Astrocyte (in vitro differentiated cells and primary cell): Measurements from ENCODE around the gene LARGE1. TPM values are rescaled to one million over a fixed set of nuclear protein-coding genes. Genes with fewer than 3 reads are reported as not detected.
A peak's percentile ranks its signal among the peaks of the same experiment; 100 is the strongest.

Source experiments
- DNase-seq: peaks from one replicate; pipeline ENCODE4 v3.0.0-alpha.2; 2010; ENCODE audit warnings: low read depth
- FAIRE-seq: peaks from 2 replicates; lab custom pipeline; 2011; peaks lifted over from hg19 to GRCh38; lab: Jason Lieb, UNC
- H2AFZ ChIP-seq: 2 replicates; pipeline ENCODE4 v1.6.0; 2012; ENCODE audit warnings: low read depth, low read length, inconsistent platforms
- H3K27ac ChIP-seq: 2 replicates; pipeline ENCODE4 v1.5.1; 2011; ENCODE audit warnings: low read depth, low read length, inconsistent platforms
- H3K27me3 ChIP-seq: 2 replicates; pipeline ENCODE4 v1.6.0; 2011; ENCODE audit warnings: low read length, inconsistent platforms; ENCODE audit not compliant: insufficient read depth
- H3K36me3 ChIP-seq: 2 replicates; pipeline ENCODE4 v1.5.1; 2011; ENCODE audit warnings: low read length, inconsistent platforms; ENCODE audit not compliant: insufficient read depth
- H3K4me1 ChIP-seq: 2 replicates; pipeline ENCODE4 v1.5.1; 2011; ENCODE audit warnings: low read length, inconsistent platforms; ENCODE audit not compliant: insufficient read depth
- H3K4me2 ChIP-seq: 2 replicates; pipeline ENCODE4 v1.6.0; 2012; ENCODE audit warnings: low read length, inconsistent platforms
- H3K4me3 ChIP-seq: 2 replicates; pipeline ENCODE4 v1.5.1; 2011; ENCODE audit warnings: low read depth, mild to moderate bottlenecking, low read length, inconsistent platforms; ENCODE audit not compliant: insufficient read depth
- H3K79me2 ChIP-seq: 2 replicates; pipeline ENCODE4 v1.6.0; 2012; ENCODE audit warnings: mild to moderate bottlenecking, low read length, inconsistent platforms; ENCODE audit not compliant: insufficient read depth
- H3K9ac ChIP-seq: 2 replicates; pipeline ENCODE4 v1.6.0; 2012; ENCODE audit warnings: mild to moderate bottlenecking, low read length, inconsistent platforms
- H3K9me3 ChIP-seq: 2 replicates; pipeline ENCODE4 v1.5.1; 2012; ENCODE audit warnings: low read depth, mild to moderate bottlenecking, low read length, inconsistent platforms; ENCODE audit not compliant: insufficient read depth
- H4K20me1 ChIP-seq: 2 replicates; pipeline ENCODE4 v1.6.0; 2012; ENCODE audit warnings: low read length, inconsistent platforms; ENCODE audit not compliant: insufficient read depth
- H3K27ac Mint-ChIP-seq: one replicate; pipeline ENCODE4 v1.8.0; 2021; ENCODE audit warnings: mild to moderate bottlenecking, mixed read lengths; ENCODE audit not compliant: unreplicated experiment
- H3K27me3 Mint-ChIP-seq: one replicate; pipeline ENCODE4 v1.8.0; 2021; ENCODE audit warnings: low read depth, mixed read lengths; ENCODE audit not compliant: unreplicated experiment
- H3K36me3 Mint-ChIP-seq: one replicate; pipeline ENCODE4 v1.8.0; 2021; ENCODE audit warnings: low read depth, mixed read lengths; ENCODE audit not compliant: unreplicated experiment
- H3K4me1 Mint-ChIP-seq: one replicate; pipeline ENCODE4 v1.8.0; 2021; ENCODE audit warnings: low read depth, mixed read lengths; ENCODE audit not compliant: unreplicated experiment
- H3K4me3 Mint-ChIP-seq: one replicate; pipeline ENCODE4 v1.8.0; 2021; ENCODE audit warnings: mild to moderate bottlenecking, moderate library complexity, mixed read lengths; ENCODE audit not compliant: unreplicated experiment
- H3K9me3 Mint-ChIP-seq: one replicate; pipeline ENCODE4 v1.8.0; 2021; ENCODE audit warnings: mild to moderate bottlenecking, mixed read lengths; ENCODE audit not compliant: unreplicated experiment
- CTCF ChIP-seq: IDR thresholded peaks from 2 replicates; pipeline ENCODE4 v1.5.1; 2011; ENCODE audit warnings: low read depth, mild to moderate bottlenecking, inconsistent platforms, low read length, moderate library complexity; ENCODE audit not compliant: insufficient read depth
- EZH2 ChIP-seq: IDR thresholded peaks from 2 replicates; pipeline ENCODE4 v1.6.1; 2012; ENCODE audit warnings: mild to moderate bottlenecking, low read length, inconsistent platforms; ENCODE audit not compliant: insufficient read depth
- total RNA-seq: library from RNA; stranded (reverse); gene quantifications from 2 replicates; pipeline ENCODE4 v1.2.1, GENCODE V29; 2021

The LARGE1 gene
- total RNA-seq, 1 donor from 2014 or later, result 92.6 TPM

GRCh38 chr22:33884829-33885228, 35.4 kb downstream of the LARGE1 start:
- Histone ChIP-seq H3K4me2 (no peak overlapping the region), H3K9ac (no peak overlapping the region), H3K36me3 (no peaks in the 10 kb centered on the region), H4K20me1 (peaks cover 40% of the 10 kb centered on the region), H3K4me3 (no peak overlapping the region), H2AFZ (no peak overlapping the region), H3K4me1 (no peaks in the 10 kb centered on the region), H3K27me3 (no peaks in the 10 kb centered on the region), H3K79me2 (peaks cover 5% of the 10 kb centered on the region), H3K27ac (no peak overlapping the region), H3K9me3 (no peaks in the 10 kb centered on the region)
- Mint-ChIP-seq H3K4me3 (no peak overlapping the region), H3K36me3 (no peaks in the 10 kb centered on the region), H3K4me1 (peaks cover 21% of the 10 kb centered on the region), H3K27ac (no peak overlapping the region), H3K9me3 (no peaks in the 10 kb centered on the region), H3K27me3 (no peaks in the 10 kb centered on the region)
- no peak for TF ChIP-seq CTCF
- TF ChIP-seq EZH2, result no peak
- no peak for DNase-seq
- FAIRE-seq, result no peak

DNA sequence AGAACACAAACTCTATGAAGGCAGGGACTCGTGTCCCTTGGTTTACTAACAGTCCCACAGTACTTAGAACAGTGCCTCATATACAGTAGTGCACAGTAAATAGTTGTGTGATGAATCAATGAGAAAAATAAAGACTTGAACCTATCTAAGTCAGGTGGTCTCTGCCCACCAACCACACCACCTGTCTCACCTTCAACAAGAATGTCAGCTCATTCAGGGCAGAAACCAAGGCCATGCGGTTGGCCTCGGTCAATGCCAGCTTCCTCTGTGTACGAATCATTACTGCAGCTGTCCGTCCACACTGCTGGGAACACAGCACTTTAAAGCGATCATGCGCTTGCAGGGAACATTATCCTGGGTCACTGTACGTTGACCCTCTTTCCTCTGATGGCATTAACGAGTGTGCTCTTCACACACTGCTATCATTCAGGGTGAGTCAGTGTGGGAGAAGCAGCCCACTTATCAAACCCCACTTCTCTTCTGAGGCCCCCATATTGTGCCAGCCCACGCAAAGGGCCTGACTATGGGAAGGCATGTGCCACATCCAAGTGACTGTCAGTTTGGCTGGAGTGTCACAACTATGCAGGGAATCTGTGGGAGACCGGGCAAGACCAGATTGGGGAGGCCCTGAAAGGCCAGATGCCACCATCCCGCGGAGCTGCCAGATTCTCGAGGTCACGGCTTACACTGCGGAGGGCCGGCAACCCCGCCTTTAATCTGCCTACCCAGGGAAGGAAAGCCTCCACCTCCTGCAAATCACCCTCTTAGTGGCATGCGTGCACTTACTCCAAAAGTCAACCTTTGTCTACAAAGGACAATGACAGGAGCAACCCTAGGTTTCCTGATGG, 36.1 kb downstream of the LARGE1 start:
- H3K4me1 Mint-ChIP-seq, result peaks cover 19% of the 10 kb centered on the region
- Histone ChIP-seq H3K4me3 (no peak overlapping the region), H3K36me3 (no peaks in the 10 kb centered on the region), H4K20me1 (peaks cover 41% of the 10 kb centered on the region), H3K9ac (no peak overlapping the region), H3K79me2 (peaks cover 5% of the 10 kb centered on the region), H3K4me1 (no peaks in the 10 kb centered on the region), H3K27me3 (no peaks in the 10 kb centered on the region), H2AFZ (no peak overlapping the region), H3K4me2 (no peak overlapping the region), H3K9me3 (no peaks in the 10 kb centered on the region), H3K27ac (no peak overlapping the region)
- H3K27ac Mint-ChIP-seq, result no peak overlapping the region
- no peak for FAIRE-seq
- no peaks in the 10 kb centered on the region for H3K36me3 Mint-ChIP-seq
- no peak overlapping the region for H3K4me3 Mint-ChIP-seq
- H3K27me3 Mint-ChIP-seq, result no peaks in the 10 kb centered on the region
- TF ChIP-seq CTCF (no peak), EZH2 (no peak)
- H3K9me3 Mint-ChIP-seq, result no peaks in the 10 kb centered on the region
- DNase-seq, result peak; percentile 10

DNA sequence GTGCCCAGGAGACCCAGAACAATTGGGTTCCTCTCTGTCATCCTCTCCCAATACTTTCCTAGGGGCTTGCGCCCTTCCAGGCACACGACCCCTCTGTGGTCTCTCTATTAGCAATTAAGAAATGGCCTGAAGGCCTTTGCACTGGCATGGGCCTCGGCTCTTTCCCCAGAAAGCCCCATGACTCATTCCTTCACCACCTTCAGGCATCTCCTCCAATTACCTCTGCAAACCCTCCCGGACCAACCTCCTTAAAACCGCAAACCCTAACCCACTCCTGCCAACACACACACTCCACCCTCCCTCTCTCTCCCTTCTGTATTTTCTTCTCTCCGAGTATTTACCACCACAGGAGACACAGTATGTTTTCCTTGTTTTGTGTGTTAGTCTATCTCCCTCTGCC, 36.7 kb downstream of the LARGE1 start:
- H3K9me3 Mint-ChIP-seq, result no peaks in the 10 kb centered on the region
- H3K27ac ChIP-seq, result no peak overlapping the region
- no peak overlapping the region for H3K9ac ChIP-seq
- TF ChIP-seq CTCF, result no peak
- no peak for TF ChIP-seq EZH2
- no peak overlapping the region for H3K4me3 ChIP-seq
- peaks cover 41% of the 10 kb centered on the region for H4K20me1 ChIP-seq
- DNase-seq, result peak; percentile 29
- no peaks in the 10 kb centered on the region for H3K9me3 ChIP-seq
- no peaks in the 10 kb centered on the region for H3K27me3 Mint-ChIP-seq
- no peak overlapping the region for H3K27ac Mint-ChIP-seq
- peaks cover 5% of the 10 kb centered on the region for H3K79me2 ChIP-seq
- H3K4me1 ChIP-seq, result no peaks in the 10 kb centered on the region
- H3K36me3 Mint-ChIP-seq, result no peaks in the 10 kb centered on the region
- no peaks in the 10 kb centered on the region for H3K36me3 ChIP-seq
- no peaks in the 10 kb centered on the region for H3K27me3 ChIP-seq
- no peak overlapping the region for H2AFZ ChIP-seq
- FAIRE-seq, result no peak
- H3K4me1 Mint-ChIP-seq, result peaks cover 19% of the 10 kb centered on the region
- no peak overlapping the region for H3K4me2 ChIP-seq
- no peak overlapping the region for H3K4me3 Mint-ChIP-seq
